ENCODE data around the gene SPTLC1.
"Not testable (repeated sequence)": the region's sequence is repeated elsewhere in the genome, so short reads cannot be mapped to it uniquely, and the experiment has no call there.

The SPTLC1 gene

DNA sequence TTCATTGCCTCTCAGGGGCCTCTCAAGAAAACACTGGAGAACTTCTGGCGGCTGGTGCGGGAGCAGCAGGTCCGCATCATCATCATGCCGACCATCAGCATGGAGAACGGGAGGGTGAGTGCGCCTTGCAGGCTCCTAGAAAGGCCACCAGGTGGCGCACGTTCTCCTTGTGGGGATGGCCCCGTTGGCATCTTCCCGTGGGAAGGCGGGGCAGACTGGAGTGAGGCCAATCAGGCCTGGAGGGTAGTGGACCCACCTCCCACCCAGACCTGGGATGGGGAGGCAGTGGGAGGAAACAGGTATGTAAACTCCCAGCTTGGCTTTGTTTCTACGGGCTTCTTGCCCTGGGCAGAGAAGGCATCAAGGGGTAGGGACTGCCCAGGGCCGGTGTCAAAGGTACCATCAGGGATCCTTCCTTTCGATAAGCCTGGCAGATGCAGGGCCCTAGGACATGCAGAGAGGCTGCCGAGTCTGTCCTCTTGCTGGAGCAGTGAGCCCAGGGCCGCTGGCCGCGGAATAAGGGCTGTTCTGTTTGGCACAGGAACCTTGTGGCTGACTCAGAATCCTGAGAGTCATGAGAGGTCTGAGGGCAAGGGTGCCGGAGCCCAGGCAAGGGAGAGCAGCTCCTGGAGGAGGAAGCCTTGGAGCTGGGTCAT is 18.9 kb upstream of the SPTLC1 start:
- H3K4me3 ChIP-seq (ENCODE audit: low read depth, low read length, poor library complexity, severe bottlenecking) = no peak overlapping the region
- TF ChIP-seq EZH2 (IDR thresholded peaks at IDR 0.05; ENCODE audit: borderline replicate concordance, low read length) = no peak
- TF ChIP-seq, protein P1, sequence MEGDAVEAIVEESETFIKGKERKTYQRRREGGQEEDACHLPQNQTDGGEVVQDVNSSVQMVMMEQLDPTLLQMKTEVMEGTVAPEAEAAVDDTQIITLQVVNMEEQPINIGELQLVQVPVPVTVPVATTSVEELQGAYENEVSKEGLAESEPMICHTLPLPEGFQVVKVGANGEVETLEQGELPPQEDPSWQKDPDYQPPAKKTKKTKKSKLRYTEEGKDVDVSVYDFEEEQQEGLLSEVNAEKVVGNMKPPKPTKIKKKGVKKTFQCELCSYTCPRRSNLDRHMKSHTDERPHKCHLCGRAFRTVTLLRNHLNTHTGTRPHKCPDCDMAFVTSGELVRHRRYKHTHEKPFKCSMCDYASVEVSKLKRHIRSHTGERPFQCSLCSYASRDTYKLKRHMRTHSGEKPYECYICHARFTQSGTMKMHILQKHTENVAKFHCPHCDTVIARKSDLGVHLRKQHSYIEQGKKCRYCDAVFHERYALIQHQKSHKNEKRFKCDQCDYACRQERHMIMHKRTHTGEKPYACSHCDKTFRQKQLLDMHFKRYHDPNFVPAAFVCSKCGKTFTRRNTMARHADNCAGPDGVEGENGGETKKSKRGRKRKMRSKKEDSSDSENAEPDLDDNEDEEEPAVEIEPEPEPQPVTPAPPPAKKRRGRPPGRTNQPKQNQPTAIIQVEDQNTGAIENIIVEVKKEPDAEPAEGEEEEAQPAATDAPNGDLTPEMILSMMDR (IDR thresholded peaks at IDR 0.05; ENCODE audit: low read length) = peak; percentile 99
- no peaks in the 10 kb centered on the region for H4K20me1 ChIP-seq (ENCODE audit: insufficient read depth, low read length)
- no peaks in the 10 kb centered on the region for H3F3A ChIP-seq (ENCODE audit: insufficient read depth, low read length)
- peaks cover 8% of the 10 kb centered on the region for H3K4me1 ChIP-seq (ENCODE audit: insufficient read depth, low read length, severe bottlenecking)
- peaks cover 4% of the 10 kb centered on the region; the same call in 1 of the 2 replicates for H3K9me3 ChIP-seq (ENCODE audit: low read length)
- no peaks in the 10 kb centered on the region for H3K36me3 ChIP-seq (ENCODE audit: insufficient read depth, low read length)
- H3K9ac ChIP-seq (ENCODE audit: low read length) = no peak overlapping the region
- no peak overlapping the region for H3K27ac ChIP-seq (ENCODE audit: low read depth, low read length, poor library complexity, severe bottlenecking)
- H2AFZ ChIP-seq (ENCODE audit: low read length) = no peak overlapping the region
- H3K27me3 ChIP-seq (ENCODE audit: insufficient read depth, low read length) = no peaks in the 10 kb centered on the region
- H3K4me2 ChIP-seq (ENCODE audit: low read length) = peak overlapping the region; percentile 38; the same call in 1 of the 2 replicates
- H3K79me2 ChIP-seq (ENCODE audit: insufficient read depth, low read length) = no peaks in the 10 kb centered on the region
- no peaks in the 10 kb centered on the region for H3K9me2 ChIP-seq (ENCODE audit: low read depth, low read length)

DNA sequence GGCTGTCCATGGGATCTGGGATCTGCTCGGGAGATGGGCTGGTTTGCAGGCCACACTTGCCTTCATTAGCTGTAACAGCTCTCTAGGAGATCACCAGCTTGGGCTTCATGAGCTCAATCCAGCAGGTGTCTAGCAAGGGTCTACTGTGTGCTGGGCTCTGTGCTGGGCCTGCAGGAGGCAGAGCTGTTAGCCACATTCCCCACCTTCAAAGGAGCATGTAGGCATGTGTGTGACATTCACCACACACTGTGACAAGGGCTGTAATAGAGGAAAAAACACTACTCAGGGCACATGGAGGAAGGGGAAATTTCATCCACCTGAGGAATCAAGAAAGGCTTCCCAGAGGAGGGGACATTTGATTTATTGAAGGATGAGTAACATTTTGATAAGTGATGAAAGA is 17.7 kb upstream of the SPTLC1 start:
- not testable (repeated sequence) for H4K20me1 ChIP-seq (ENCODE audit: insufficient read depth, low read length); H3K9me2 ChIP-seq (ENCODE audit: low read depth, low read length); H3K4me3 ChIP-seq (ENCODE audit: low read depth, low read length, poor library complexity, severe bottlenecking); H3K9me3 ChIP-seq (ENCODE audit: low read length); H3F3A ChIP-seq (ENCODE audit: insufficient read depth, low read length); H3K4me1 ChIP-seq (ENCODE audit: insufficient read depth, low read length, severe bottlenecking); H2AFZ ChIP-seq (ENCODE audit: low read length); H3K27ac ChIP-seq (ENCODE audit: low read depth, low read length, poor library complexity, severe bottlenecking); H3K79me2 ChIP-seq (ENCODE audit: insufficient read depth, low read length); H3K4me2 ChIP-seq (ENCODE audit: low read length); H3K36me3 ChIP-seq (ENCODE audit: insufficient read depth, low read length); H3K27me3 ChIP-seq (ENCODE audit: insufficient read depth, low read length); H3K9ac ChIP-seq (ENCODE audit: low read length)

GRCh38 chr9:92132501-92132900 is 17.3 kb upstream of the SPTLC1 start:
- Histone ChIP-seq H3K27ac (ENCODE audit: low read depth, low read length, poor library complexity, severe bottlenecking) (no peak overlapping the region), H2AFZ (ENCODE audit: low read length) (no peak overlapping the region), H3F3A (ENCODE audit: insufficient read depth, low read length) (no peaks in the 10 kb centered on the region), H3K4me3 (ENCODE audit: low read depth, low read length, poor library complexity, severe bottlenecking) (no peak overlapping the region), H3K4me2 (ENCODE audit: low read length) (no peak overlapping the region), H3K9me3 (ENCODE audit: low read length) (peaks cover 4% of the 10 kb centered on the region; the same call in 1 of the 2 replicates), H3K79me2 (ENCODE audit: insufficient read depth, low read length) (no peaks in the 10 kb centered on the region), H3K4me1 (ENCODE audit: insufficient read depth, low read length, severe bottlenecking) (peaks cover 8% of the 10 kb centered on the region), H3K9ac (ENCODE audit: low read length) (no peak overlapping the region), H3K9me2 (ENCODE audit: low read depth, low read length) (no peaks in the 10 kb centered on the region), H4K20me1 (ENCODE audit: insufficient read depth, low read length) (no peaks in the 10 kb centered on the region), H3K27me3 (ENCODE audit: insufficient read depth, low read length) (no peaks in the 10 kb centered on the region), H3K36me3 (ENCODE audit: insufficient read depth, low read length) (no peaks in the 10 kb centered on the region)
- no peak for TF ChIP-seq EZH2 (IDR thresholded peaks at IDR 0.05; ENCODE audit: borderline replicate concordance, low read length)

DNA sequence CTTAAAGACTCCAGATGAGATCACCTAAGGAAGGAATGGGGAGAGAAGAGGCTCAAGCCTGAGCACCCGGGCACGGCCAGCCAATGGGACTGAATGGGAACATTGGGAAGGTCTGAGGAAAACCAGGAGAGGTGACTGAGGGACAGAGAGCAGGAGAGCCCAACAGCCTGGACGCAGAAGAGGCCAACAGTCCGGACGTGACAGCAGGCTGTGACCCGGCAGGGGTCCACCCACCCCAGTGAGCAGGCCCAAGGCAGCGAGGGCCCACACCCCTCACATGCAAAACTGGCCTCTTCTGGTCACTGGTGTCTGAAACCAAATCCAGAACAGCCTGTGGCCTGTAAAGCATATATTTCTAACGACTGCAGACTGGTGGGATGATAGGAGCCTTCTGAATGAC is 7.6 kb upstream of the SPTLC1 start:
- Histone ChIP-seq H4K20me1 (ENCODE audit: insufficient read depth, low read length) (no peaks in the 10 kb centered on the region), H3F3A (ENCODE audit: insufficient read depth, low read length) (no peaks in the 10 kb centered on the region), H3K9me2 (ENCODE audit: low read depth, low read length) (no peaks in the 10 kb centered on the region), H3K27ac (ENCODE audit: low read depth, low read length, poor library complexity, severe bottlenecking) (no peak overlapping the region), H3K27me3 (ENCODE audit: insufficient read depth, low read length) (no peaks in the 10 kb centered on the region), H3K4me3 (ENCODE audit: low read depth, low read length, poor library complexity, severe bottlenecking) (no peak overlapping the region), H3K9ac (ENCODE audit: low read length) (no peak overlapping the region), H3K79me2 (ENCODE audit: insufficient read depth, low read length) (no peaks in the 10 kb centered on the region), H3K36me3 (ENCODE audit: insufficient read depth, low read length) (no peaks in the 10 kb centered on the region), H3K9me3 (ENCODE audit: low read length) (no peaks in the 10 kb centered on the region), H3K4me2 (ENCODE audit: low read length) (no peak overlapping the region), H3K4me1 (ENCODE audit: insufficient read depth, low read length, severe bottlenecking) (no peaks in the 10 kb centered on the region), H2AFZ (ENCODE audit: low read length) (no peak overlapping the region)
- TF ChIP-seq, protein P1 (IDR thresholded peaks at IDR 0.05; ENCODE audit: low read length) = no peak
- no peak for TF ChIP-seq EZH2 (IDR thresholded peaks at IDR 0.05; ENCODE audit: borderline replicate concordance, low read length)
